CD4-positive, alpha-beta T cell treated with Interferon gamma for 1 hour (primary cell): Measurements from ENCODE around the gene PSAT1.

ENCODE experiments used
- DNase-seq: peaks from one replicate; pipeline ENCODE4 v3.0.0-alpha.2; 2020

Gene PSAT1

DNA sequence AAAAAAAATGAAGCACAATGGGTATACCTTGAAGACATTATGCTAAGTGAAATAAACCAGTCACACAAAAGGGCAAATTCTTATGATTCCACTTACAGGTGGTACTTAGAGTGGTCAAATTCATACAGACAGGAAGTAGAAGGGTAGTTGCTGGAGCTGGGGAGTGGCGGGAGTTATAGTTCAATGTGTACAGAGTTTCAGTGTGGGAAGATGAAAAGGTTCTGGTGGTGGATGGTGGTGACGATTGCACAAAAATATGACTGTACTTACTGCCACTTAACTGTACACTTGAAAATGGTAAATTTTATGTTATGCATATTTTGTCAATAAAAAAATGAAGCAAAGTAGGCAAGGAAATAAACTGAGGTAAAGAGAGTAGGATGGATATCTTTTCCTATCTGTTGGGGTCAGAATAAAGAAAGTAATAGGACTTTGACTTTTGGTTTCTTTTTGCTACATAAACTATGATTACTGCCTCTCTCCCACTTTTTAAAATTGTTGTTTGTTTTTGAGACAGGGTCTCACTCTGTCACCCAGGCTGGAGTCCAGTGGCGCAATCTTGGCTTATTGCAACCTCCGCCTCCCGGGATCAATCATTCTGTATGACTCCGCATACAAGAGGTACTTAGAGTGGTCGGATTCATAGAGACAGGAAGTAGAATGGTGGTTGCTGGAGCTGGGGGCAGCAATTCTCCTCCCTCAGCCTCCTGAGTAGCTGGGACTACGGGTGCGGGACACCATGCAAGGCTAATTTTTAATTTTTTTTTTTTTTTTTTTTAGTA is 4.0 kb upstream of the PSAT1 start:
- DNase-seq, result no peak

DNA sequence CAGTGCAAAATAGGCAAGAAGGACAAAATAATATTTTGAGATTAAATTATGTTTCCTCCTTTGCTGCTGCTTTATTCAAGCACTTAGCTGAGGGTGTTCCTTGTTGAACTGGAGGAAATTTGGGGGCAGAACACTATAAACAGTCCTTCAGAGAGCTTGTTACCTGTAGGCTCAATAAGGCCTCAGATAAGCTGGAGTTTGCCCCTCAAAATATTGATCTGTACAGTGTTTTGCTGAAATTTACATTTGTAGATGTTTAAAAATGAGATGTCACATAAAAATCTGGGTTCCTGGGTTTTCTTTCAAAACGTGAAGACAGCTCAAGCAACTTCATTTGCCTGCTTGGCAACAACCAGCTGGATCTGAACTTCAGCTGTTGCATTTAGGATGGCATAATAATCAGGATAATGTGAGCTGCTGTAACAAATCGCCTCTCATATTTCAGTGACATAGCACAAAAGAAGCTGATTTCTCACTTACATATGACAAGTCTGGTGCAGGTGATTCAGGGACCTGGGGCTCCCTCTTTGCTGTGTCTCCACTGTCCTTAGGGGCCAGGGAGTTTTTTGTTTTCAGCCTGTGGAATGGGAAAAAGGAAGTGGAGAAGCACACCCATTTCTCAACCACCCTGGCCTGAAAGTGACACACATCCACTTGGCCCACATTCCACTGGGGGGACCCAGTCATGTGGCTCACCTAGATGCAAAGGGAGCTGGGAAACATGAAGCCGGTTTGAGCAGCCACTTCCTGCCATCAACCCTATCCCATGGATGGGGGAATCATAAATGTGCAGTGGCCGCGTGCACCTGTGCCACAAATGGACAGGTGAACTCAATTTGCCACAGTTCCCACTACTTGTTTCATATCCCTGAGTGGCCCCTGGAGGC is 2.4 kb upstream of the PSAT1 start:
- no peak for DNase-seq

DNA sequence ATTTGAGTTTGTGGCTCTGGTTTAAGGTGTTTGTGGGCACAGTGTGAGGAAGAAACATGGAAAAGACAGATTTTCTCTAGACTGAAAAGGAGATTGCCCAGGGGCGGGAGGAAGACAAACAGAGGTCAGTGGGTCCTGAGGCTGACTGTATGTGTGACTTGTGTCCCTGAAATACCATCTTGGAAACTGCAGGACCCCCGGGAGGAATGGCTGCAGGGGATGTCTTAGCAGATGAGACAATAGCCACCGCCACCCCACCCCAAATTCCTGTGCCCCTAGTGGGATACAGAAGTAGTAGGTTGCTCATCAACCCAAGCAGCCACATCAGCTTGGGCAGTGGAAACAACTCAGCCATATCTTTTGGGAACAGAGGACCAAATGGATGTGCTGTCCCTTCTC is 1.7 kb upstream of the PSAT1 start:
- DNase-seq, result no peak

DNA sequence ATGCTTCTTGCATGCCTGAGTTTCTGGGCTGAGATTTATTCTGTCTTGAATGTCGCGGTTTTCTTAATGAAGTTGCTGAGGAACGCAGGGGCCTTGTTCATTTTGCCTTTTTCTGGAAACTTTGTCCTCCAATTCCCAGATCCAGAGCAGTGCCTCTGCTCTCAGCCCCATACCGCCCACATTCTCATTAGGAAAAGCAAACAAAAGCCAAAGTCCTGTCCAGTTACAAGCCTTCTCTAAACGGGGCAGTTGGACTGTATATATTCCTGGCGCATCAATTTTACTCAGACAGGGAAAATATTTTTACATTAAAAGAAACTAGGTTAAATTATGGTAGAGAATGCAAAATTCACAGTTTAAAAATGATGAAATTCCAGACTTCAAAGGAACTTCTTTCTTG is 1.2 kb upstream of the PSAT1 start:
- DNase-seq, result no peak

DNA sequence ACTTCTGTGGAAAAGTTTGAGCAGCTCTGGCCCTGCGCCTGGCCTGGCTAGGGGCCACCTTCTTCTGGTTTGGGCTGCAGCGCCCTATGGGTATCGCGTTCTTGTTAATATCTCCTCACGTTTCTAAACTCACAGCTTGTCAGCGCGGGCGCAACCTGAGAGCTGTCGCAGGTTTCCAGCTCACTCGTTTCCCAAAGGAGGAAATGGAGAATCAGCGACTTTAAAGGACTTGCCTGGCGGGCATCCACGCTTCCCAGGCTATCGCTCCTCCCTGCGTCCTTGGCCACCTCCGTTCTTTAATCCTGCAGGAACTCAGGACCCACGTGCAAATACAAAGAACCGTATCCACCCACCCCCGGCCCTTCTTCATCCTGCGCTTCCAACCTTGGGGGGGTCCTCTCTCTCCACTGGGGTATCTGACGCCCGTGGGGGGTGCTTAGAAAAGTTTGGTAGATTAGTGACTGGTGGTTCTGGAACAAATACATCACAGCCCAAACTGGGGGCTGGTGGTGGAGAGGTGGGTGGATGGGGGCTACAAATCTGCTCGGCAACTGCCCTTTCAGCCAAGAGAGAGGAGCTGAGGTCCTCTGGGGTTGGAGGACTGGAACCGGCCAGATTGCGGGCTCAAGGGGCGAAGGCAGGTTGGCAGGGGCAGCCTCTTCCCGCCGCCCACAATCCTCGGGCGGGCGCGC is 578 bp upstream of the PSAT1 start:
- DNase-seq, result no peak

DNA sequence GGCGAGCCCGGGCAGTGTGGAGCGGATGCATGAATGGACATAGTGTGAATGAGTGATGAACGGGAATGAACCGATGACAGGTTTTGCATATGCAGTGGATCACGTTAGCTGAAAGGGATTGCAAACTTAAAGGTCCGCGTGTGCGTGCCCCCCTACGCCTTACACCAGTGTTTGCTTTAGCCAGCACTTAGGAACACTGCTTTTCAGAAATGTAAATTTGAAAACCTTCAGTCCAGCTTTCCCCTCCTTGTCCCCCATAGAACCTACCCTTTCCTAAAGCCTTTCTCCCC is 692 bp downstream of the PSAT1 start:
- no peak for DNase-seq

DNA sequence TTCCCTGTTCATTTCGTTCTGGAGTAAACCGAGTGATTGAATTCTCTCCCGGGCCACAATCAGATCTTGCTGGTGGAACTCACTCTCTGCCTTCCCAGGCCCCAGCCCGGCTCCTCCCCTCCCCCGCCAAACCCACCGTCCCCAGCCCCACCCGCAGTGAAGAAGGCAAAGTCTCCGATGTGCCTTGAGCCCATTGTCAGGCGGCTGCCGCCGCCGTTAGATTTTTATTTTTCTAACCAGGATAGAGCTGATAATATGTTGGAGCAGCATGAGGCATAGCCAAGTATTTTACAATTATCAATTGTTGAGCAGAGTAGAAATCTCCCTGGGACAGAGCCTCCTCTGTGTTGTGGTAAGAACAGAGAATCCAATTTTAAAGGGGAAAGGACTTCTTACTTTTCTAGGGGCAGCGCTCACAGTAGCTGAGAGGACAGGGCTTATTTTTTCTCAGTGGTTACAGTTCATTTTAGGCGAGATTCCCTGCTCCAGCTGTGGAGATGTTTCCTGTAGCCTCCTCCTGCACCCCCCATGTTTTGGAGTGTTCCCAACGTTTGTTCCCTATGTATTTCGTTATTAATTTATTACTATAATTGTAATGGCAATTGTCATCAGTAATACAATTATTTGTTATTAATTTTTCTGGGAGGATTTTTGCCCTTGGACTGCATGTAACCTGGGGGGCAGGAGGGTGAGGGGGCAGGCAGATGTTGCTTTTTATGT is 1.3 kb downstream of the PSAT1 start:
- DNase-seq, result no peak

DNA sequence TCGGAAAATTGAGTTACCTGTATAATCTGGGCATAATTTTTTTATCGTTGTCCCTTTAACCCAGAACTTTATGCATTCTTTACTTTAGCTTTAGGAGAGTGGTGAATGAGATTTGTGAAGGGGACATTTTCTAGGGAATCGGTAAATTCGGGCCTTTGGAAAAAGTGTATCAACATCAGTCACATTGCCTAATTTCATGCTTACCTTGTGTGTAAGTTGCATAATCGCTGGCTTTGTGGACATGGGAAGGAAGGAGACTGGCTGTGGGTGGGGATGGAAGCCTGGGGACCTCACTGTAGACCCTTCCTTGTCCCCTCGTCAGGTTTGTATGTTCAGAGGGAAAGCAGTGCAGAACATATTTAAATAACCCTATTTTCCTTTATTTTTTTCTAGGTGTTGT is 3.3 kb downstream of the PSAT1 start:
- no peak for DNase-seq

DNA sequence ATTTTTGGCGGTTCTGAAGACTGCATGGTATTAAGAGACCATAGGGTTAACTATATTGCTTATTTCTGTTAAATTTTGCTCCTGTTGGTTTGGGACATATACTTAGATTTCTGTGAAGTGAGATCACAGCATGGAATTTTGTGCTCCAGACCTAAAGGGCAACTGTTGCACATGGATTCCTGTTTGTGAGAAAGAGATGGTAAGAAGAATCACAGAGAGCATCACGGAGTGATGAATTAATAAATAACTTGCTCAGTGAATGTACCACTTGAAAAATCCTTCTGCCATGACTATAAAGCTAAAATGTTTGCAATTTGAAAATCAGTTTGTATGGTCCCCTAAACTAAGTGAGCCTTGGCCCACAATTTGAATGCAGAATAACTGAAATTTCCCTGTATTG is 4.5 kb downstream of the PSAT1 start:
- no peak for DNase-seq

DNA sequence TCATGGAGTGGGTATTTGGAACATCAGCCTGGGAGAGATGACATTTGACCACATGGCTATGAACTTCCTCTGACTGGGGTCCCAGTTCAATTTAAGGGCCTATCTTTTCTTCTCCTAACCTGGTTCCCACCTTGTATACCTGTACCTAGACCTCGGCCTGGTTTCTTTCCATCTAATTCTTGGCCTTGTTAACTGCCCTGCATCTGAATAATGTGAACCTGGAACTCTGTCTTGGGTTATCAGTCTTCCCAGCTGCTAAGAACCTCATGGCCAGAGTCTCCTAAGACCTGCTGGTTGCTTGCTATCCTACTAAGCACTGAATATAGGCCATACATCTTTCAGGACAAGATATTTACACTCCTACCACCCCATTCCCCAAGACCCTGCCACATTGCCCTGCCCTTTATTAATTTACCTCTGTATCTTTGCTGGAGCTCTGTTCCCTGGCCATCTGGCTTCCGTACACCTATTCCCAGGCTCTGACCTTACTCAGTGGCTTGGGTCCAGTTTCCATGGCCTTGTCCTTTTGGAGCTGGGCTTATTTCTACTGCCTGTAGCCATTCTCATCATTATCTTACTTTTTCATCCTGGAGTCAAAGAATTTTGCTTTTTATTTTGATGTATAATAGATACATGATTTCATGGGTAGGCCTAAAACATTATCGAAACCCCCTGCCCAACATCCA is 6.6 kb downstream of the PSAT1 start:
- DNase-seq, result no peak

DNA sequence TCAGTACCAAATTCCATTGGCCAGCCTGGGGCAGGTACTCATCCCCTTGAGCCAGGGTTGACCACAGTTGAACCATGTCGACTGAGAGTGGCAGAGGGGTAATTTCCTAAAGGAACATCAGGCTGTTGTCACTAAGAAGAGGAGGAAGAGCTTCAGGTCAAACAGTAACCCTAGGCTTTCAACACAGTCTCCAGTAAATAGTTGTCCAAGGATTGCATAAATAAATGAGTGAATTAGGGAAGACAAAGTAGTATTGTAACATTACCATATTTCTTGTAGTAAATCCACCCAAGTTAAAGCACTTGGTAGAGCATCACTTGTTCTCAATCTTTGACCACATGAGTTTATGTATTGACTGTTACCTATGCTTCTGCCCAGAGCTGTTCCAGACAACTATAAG is 7.4 kb downstream of the PSAT1 start:
- no peak for DNase-seq

DNA sequence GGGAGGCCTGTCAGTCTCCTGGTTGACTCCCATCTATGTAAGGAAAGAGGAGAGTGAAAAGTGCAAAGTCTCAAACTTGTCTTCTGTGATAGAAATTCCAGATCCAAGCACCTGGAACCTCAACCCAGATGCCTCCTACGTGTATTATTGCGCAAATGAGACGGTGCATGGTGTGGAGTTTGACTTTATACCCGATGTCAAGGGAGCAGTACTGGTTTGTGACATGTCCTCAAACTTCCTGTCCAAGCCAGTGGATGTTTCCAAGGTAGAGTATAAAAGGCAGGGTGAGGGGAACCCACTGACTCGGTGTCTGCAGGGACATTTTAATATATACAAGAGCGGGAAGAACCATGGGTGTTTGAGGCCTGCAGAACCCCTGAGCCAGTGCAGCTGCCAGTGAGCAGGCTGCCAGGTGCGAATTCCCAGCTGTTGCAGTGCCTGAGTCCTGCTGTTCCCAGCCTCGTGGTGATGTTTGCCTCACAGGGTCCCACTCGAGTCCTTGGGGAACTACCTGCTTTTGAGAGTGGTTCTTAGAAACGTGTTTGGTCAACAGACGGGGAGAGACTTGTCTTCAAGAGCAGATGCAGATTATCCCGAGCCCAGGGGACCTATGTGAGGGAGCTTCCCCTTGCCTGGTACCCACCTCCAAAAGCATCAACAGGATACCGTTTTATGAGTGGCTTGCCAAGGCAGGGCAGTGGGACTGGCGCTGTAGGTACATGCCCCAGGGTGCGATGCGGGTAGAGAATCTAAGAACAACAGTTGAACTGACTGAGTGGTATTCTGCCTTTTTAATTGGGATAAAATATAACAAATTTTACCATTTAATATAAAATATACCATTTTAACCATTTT is 9.5 kb downstream of the PSAT1 start:
- no peak for DNase-seq

DNA sequence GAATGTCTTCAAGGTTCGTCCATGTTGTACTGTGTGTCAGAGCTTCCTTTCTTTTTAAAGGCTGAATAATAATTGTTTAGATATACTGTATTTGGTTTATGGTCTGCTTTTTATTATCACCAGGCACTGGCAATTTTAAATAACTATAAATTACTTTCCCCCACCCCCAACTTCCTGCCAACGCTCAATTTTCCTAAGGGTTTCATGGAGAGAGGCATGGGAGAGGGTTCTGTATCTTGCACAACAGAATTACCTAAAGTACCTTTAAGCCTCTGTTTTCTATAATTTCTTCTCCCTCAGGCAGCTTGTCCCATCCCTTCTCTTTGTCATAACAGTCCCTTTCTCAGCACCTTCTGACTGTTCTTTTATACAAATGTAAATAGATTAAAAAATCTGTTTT is 10.4 kb downstream of the PSAT1 start:
- DNase-seq, result no peak

DNA sequence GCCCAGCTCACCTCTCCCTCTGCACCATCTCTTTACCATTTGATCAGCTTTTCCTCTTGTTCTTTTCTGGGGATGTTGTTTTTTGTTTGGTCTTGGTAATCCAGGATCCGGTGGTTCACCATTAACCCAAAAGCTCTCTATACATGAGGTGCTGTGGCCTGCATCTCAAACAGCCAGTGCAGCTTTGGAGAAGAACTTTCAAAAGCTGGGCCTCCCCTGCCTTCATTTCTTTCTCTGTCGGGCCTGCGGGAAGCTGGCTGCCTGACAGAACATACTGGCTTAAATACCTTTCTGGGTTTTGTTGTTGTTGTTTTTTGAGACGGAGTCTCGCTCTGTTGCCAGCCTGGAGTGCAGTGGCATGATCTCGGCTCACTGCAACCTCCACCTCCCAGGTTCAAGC is 12.1 kb downstream of the PSAT1 start:
- DNase-seq, result no peak

DNA sequence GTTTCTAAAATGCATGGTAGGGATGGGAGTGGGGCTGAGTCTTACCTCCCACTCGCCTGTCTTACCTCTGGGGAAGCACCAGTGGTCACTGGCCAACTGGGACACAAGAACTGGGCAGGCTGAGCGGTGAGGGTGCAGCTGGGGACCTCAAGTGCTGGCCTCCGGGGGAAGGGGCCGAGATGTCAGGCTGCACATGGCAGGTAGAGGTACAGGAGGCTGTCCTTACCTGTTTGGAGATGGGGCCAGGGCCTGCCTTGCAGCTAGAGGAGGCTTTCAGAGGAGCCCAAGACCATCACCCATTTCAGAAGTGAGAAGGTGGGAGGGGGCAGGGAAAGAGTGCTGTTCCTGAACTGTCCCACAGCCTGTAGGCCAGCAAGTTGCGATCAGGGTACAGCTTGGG is 14.2 kb downstream of the PSAT1 start:
- DNase-seq, result no peak

DNA sequence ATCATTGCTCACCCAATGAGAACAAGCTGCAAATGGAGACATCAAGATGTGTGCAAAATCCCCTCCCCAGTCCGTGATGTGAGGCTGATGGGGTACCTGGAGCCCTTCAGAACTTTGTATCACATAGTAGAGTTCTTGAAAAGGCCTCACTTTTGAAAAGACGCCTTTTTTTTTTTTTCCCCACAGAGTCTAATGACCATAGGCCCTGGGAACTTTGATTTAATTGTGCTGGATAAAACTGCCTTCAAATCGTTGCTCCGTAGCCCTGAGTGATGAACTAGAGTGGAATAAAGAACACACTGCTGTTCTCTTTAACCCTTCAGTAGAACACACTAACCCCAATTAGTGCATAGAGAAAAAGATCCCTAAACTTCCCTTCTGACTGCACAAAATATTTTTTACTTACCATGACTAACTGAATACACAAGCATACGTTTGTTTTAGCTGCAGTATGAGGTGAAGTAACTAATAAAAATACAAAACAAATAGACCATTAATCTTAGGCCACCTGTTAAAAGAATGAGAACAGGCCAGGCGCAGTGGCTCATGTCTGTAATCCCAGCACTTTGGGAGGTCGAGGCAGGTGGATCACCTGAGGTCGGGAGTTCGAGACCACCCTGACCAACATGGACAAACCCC is 15.1 kb downstream of the PSAT1 start:
- no peak for DNase-seq

DNA sequence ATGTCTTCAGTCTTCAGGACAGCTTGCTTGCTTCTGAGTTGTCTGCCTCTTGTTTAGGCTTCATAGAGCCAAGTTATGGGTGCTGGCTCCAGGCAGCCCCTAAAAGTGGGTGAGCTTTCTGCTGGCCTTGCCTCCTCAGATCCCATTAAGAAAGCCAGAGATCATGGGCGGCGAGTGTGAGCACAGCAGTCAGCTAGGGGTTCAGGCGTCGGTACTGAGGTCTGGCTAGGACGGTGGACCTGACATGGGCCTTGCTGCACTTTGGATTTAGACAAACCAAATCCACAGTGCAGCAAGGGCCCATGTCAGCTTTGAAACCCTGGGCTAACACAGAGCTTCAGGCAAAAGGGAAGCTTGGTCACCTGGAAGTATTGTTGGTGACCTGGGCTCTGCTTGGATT is 17.6 kb downstream of the PSAT1 start:
- no peak for DNase-seq

DNA sequence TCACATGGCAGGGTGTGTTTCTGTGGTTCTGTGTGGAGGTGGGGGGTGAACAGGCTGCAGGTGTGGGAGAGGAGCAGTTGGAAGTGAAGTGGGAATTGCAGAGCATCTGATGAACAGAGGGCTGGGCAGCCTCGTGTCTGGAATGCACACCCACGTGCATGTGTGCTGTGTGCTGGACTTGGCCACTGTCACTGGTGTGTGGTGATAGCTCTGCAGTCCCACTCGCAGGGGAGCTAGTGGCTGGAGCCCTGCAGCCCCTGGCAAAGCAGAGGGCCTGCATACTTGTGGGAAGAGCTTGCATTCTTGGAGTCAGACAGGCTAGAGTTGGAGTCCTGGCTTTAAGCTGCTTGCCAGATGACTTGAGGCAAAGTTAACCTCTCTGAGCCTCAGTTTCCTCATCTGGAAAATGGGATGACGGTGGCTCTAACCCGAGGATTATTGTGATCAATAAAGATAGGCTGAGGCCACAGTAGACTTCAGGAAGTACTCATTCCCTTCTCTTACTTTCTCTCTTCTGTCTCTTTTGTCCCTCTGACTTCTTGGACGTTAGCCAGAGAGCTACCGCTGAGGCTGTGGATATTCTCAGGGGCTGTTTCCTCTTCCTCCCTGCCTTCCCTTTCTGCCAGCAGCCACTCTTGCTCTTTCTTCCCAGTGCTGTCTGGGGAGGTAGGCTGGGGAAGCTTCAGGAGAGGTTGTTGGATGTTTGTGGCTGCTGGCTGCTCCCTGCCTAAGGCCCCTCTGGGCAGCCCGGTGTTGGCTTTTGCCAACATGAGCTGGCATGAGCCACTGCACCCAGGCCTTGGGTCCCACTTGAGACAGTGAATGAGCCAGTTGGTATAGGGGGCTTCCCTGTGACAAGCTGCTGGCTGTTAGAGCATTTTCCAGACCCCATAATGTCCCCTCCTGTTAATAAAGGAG is 18.3 kb downstream of the PSAT1 start:
- no peak for DNase-seq

DNA sequence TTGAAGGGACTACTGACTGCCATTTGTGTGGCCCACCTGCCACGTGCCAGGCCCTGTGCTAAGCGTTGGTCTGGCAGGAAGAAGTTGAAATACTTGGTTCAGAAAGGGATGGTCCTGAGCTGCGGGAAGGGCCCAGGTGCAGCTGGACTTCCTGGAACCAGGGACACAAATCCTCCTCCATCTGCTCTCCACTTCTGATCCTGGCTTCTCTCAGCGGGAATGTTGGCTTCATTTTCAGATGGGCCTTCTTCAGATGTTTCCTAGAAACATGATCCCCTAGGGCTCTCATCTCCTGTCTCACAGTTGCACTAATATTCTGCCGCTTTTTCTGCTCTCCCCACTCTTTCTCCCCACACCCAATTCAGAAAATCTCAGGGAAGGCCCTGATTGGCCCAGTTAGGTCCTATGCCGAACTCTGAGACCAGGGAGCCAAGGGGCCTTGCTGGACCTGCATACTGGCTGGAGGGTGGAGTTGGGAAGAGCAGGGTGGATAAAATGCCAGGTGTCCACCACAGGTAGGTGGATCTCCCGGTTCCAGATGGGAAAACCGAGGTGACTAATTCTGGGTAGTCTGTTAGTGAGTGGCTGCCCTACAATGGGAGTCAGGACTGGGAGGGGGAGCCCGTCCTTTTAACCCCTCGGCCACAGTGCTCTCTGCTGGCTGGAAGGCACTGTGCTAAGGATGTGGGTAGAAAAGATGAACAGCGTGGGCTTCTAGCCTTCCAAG is 19.4 kb downstream of the PSAT1 start:
- no peak for DNase-seq
